Ectodermal cell (in vitro differentiated cells): ENCODE data around the gene KCTD4.

Experiments used
- H3K27ac ChIP-seq: 2 replicates; pipeline ENCODE4 v1.7.0; 2013; ENCODE audit warnings: mild to moderate bottlenecking, low read depth, low read length; ENCODE audit not compliant: insufficient read depth, poor library complexity, severe bottlenecking
- H3K27me3 ChIP-seq: 2 replicates; pipeline ENCODE4 v1.7.0; 2013; ENCODE audit warnings: mild to moderate bottlenecking, low read length; ENCODE audit not compliant: insufficient read depth, control insufficient read depth, poor library complexity, severe bottlenecking
- H3K36me3 ChIP-seq: one replicate; pipeline ENCODE4 v1.7.0; 2013; ENCODE audit warnings: low read length; ENCODE audit not compliant: control insufficient read depth, insufficient read depth
- H3K4me1 ChIP-seq: one replicate; pipeline ENCODE4 v1.7.0; 2013; ENCODE audit warnings: low read length; ENCODE audit not compliant: control insufficient read depth, insufficient read depth
- H3K4me3 ChIP-seq: 2 replicates; pipeline ENCODE4 v1.7.0; 2013; ENCODE audit warnings: low read depth, low read length, control low read depth; ENCODE audit not compliant: insufficient read depth
- H3K9me3 ChIP-seq: 2 replicates; pipeline ENCODE4 v1.7.0; 2013; ENCODE audit warnings: mild to moderate bottlenecking, low read length, moderate library complexity; ENCODE audit not compliant: control insufficient read depth
- WGBS, 2 experiments: methylation state at CpG; one replicate each; pipeline ENCODE4 v1.1.7; 2013; ENCODE audit warnings: missing lambda C conversion rate in 2 of 2; 5-methylcytosine and 5-hydroxymethylcytosine counted together

KCTD4 gene

DNA sequence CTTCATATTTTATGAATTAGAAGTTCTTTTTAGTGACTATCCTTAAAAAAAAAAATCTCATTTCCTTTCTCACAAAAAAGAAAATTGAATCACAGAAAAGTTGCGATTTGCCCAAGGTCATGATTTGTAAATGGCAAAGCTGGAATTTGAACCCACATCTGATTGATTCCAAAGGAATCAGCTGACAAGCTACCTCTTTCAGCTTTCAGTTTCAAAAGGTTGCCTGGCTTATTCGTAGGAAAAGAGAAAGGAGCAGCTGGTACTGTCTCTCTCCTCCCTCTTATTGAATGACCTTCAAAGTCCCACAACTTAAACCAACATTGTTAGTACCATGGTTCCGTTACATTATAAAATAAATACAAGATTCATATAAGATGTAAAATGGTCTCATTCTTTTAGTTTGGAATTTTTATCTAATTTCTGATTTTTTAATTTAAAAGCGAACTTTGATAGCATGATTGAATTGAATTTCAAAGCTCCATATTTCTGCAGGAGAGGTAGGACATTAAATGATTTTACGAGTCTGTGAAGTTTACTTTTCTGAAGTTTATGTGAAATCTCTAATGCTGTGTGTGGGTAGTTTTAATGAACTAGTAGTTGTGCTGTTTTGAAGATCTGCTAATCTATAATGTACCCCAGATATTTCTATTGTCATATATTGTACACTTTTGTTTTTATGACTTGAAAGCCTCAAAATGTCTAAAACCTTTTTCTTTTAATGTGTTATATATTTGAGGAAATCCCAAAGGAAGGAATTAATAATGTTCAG is 18.5 kb upstream of the KCTD4 start:
- no peak overlapping the region for H3K27ac ChIP-seq
- no peak overlapping the region for H3K4me3 ChIP-seq
- no peaks in the 10 kb centered on the region for H3K9me3 ChIP-seq
- WGBS, 2 experiments = 75 to 79% methylated on average over 4 of the region's 5 CpGs
- H3K27me3 ChIP-seq = no peaks in the 10 kb centered on the region
- no peaks in the 10 kb centered on the region for H3K36me3 ChIP-seq
- peaks cover 12% of the 10 kb centered on the region for H3K4me1 ChIP-seq

DNA sequence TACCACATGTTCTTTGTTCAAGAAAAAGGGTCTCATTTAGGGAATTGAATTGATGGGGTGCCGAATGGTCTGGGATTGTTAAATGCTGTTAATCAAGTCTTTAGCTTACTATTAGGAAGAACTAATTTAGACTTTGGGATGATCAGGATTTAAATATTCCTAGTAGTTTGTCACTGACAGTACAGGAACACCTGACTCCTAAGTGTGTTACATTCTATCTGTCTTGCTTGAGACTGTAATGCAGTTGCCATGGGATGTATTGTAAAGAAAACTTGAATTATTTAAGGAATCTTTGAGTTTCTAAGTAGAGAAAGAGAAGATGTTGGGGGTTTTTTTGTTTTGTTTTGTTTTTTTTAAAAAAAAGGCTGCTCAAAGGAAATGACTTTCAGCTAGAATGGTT is 17.8 kb upstream of the KCTD4 start:
- H3K9me3 ChIP-seq = no peaks in the 10 kb centered on the region
- H3K36me3 ChIP-seq = no peaks in the 10 kb centered on the region
- 89 to 94% methylated on average over 1 of the region's 1 CpG for WGBS, 2 experiments
- H3K27ac ChIP-seq = no peak overlapping the region
- H3K27me3 ChIP-seq = no peaks in the 10 kb centered on the region
- H3K4me1 ChIP-seq = peaks cover 12% of the 10 kb centered on the region
- H3K4me3 ChIP-seq = no peak overlapping the region

DNA sequence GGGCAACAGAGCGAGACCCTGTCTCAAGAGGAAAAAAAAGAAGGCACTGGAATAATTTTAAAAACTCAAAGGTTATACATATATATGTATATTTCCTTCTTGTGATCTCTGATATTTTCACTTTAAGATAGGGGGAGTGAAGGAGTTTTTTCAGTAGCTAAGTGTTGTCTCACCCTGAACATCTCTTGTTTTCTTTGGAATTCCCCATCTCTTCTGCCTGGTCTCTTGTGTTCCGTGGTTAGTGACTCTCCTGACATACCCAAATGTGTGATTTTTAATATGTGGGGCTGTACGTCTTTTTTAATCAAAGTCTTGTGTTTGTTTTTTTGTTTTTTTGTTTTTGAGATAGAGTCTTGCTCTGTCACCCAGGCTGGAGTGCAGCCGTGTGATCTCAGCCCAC is 15.3 kb upstream of the KCTD4 start:
- WGBS, 2 experiments = 95 to 98% methylated on average over 3 to 4 of the region's 4 CpGs
- H3K27ac ChIP-seq = no peak overlapping the region
- H3K36me3 ChIP-seq = no peaks in the 10 kb centered on the region
- H3K4me1 ChIP-seq = peaks cover 12% of the 10 kb centered on the region
- H3K9me3 ChIP-seq = no peaks in the 10 kb centered on the region
- H3K27me3 ChIP-seq = no peaks in the 10 kb centered on the region
- H3K4me3 ChIP-seq = no peak overlapping the region

DNA sequence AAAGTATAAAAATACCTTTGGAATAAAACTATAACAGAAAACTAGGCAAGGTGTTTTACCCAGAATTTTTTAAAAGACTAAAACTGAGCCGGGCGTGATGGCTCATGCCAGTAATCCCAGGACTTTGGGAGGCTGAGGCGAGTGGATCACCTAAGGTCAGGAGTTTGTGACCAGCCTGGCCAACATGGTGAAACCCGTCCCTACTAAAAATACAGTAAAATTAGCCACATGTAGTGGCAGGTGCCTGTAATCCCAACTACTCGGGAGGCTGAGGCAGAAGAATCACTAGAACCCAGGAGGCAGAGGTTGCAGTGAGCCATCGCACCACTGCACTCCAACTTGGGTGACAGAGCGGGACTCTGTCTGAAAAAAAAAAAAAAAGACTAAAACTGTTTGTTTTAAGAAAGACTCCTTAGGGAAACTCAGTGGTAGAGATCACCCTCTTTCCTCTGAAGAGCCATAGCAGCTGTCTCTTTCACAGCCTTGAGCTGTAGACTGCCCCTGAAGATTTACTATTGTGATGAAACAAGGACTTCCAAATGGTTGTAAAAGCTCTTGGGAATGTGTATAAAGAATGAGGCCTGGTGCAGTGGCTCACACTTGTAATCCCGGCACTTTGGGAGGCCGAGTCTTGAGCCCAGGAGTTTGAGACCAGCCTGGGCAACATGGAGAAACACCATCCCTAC is 14.7 kb upstream of the KCTD4 start:
- Histone ChIP-seq H3K36me3 (no peaks in the 10 kb centered on the region), H3K4me1 (peaks cover 12% of the 10 kb centered on the region), H3K27me3 (no peaks in the 10 kb centered on the region), H3K4me3 (no peak overlapping the region), H3K27ac (no peak overlapping the region), H3K9me3 (no peaks in the 10 kb centered on the region)
- WGBS, 2 experiments = 90 to 91% methylated on average over 9 of the region's 9 CpGs

DNA sequence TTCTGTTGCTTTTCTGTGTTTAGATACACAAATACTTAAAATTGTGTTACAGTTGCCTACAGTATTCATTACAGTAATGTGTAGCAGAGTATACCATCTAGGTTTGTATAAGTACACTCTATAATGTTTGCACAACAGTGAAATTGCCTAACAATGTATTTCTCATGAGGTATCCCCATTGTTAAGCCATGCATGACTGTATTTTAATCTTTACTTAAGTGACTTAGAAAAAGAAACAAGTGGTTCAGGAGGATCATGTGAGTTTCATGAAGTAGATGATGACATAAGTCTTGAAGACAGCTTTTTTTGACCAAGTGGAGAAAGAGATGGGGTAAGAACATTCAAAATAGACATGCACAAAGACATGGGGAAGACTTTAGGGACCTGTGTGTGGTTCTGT is 8.4 kb upstream of the KCTD4 start:
- H3K36me3 ChIP-seq = peaks cover 6% of the 10 kb centered on the region
- H3K4me3 ChIP-seq = no peak overlapping the region
- H3K27me3 ChIP-seq = no peaks in the 10 kb centered on the region
- no peaks in the 10 kb centered on the region for H3K4me1 ChIP-seq
- no peaks in the 10 kb centered on the region for H3K9me3 ChIP-seq
- no peak overlapping the region for H3K27ac ChIP-seq

DNA sequence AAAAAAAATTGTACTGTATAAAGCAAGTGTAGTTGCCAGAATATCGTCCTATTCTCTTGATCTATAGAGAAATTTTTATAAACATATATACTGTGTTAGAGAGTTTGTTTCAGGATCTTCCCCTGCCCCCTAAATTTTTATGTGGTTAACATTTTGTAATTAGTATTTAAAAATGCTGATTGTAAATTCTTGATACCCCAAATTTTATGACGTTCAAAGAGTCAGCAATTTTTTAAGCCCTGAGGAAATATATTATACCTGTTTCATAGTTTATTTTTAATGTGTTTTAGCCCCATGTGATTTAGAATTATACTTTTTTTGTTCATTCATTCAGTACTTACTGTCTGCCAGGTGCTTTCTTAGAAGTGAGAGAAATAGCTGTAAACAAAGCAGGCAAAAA is 7.3 kb upstream of the KCTD4 start:
- WGBS, 2 experiments = no CpG with 5 or more reads among the region's 2 CpGs

DNA sequence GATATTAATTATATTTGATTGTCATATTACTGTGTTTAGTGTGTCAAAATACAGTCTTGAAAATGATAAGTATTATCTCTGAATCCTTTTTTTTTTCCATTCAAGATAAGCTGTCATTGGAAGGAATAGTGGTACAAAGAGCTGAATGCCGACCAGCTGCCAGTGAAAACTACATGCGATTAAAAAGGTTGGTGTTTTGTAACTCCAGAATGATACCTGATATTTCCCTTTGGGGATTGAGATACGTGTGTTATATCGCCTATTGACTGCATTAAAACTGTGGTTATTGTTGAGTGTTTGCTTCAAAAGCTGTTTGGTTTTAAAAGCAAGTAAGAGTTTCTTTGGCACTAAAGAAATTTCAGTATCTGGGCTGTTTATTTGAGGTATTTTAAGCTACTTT is 6.5 kb upstream of the KCTD4 start:
- no peak overlapping the region for H3K27ac ChIP-seq
- 93 to 96% methylated on average over 4 of the region's 4 CpGs for WGBS, 2 experiments

More for the DNA sequence above, 7.3 kb upstream of the KCTD4 start:
- Histone ChIP-seq H3K4me1 (no peaks in the 10 kb centered on the region), H3K9me3 (no peaks in the 10 kb centered on the region), H3K36me3 (peaks cover 6% of the 10 kb centered on the region), H3K4me3 (no peak overlapping the region), H3K27me3 (no peaks in the 10 kb centered on the region), H3K27ac (no peak overlapping the region)

DNA sequence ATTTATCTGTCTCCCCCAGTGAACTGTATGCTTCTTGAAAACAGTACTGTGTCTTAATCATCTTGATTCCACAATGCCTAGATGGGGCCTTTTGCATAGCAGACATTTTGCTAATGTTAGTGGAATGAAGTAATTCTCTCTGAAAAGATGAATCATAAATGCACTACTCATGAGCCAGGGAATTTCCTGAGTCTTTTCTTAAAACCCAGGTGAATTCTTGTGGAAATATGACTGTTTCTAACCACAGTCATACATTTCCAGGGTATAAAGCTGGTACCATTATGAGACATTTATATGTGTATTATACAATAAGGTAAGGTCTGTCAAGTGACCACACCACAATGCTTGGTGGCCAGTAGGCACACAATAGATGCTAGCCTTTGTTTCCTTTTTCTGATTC is 5.5 kb upstream of the KCTD4 start:
- Histone ChIP-seq H3K27ac (no peak overlapping the region), H3K27me3 (no peaks in the 10 kb centered on the region), H3K9me3 (no peaks in the 10 kb centered on the region), H3K4me1 (no peaks in the 10 kb centered on the region), H3K4me3 (no peak overlapping the region), H3K36me3 (peaks cover 6% of the 10 kb centered on the region)

More for the DNA sequence above, 6.5 kb upstream of the KCTD4 start:
- no peaks in the 10 kb centered on the region for H3K4me1 ChIP-seq
- no peaks in the 10 kb centered on the region for H3K27me3 ChIP-seq
- H3K36me3 ChIP-seq = peaks cover 6% of the 10 kb centered on the region
- no peak overlapping the region for H3K4me3 ChIP-seq
- no peaks in the 10 kb centered on the region for H3K9me3 ChIP-seq

DNA sequence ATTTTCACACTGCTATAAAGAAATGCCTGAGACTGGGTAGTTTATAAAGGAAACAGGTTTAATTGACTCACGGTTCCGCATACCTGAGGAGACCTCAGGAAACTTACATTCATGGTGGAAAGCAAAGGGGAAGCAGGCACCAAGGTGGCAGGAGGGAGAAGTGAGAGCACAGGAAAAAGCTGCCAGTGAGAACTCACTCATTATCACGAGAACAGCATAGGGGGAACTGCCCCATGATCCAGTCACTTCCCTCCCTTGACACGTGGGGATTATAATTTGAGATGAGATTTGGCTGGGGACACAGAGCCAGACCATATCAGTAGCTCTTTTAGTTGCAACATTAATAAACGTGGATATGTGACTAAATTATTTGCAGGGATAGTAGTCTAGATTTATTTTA is 4.3 kb upstream of the KCTD4 start:
- Histone ChIP-seq H3K27ac (no peak overlapping the region), H3K4me1 (no peaks in the 10 kb centered on the region), H3K9me3 (no peaks in the 10 kb centered on the region), H3K27me3 (no peaks in the 10 kb centered on the region), H3K4me3 (no peak overlapping the region), H3K36me3 (peaks cover 6% of the 10 kb centered on the region)
- 92 to 95% methylated on average over 5 of the region's 5 CpGs for WGBS, 2 experiments

DNA sequence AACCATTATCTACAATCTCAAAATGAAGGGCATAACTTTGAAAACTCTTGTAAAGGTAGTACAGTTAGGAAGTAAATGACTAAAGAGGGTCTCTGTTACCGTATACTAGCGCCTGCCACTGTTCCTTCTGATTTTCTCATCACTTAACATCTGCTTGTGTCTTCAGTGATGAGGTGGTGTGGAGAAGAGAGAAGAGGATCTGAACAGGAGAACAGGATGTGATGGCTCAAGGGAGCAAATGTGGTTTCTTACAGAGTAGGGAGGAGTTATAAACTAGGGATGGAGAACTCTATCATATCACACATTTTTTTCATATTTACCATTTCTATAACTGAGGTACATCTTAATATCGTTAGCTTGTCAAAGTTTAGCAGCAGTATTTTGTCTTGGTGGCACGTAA is 1.1 kb downstream of the KCTD4 start:
- H3K4me1 ChIP-seq = no peaks in the 10 kb centered on the region
- H3K4me3 ChIP-seq = no peak overlapping the region
- H3K27ac ChIP-seq = no peak overlapping the region
- no peaks in the 10 kb centered on the region for H3K27me3 ChIP-seq
- H3K36me3 ChIP-seq = no peaks in the 10 kb centered on the region
- no peaks in the 10 kb centered on the region for H3K9me3 ChIP-seq
- 94 to 98% methylated on average over 4 of the region's 4 CpGs for WGBS, 2 experiments
